Vagina (tissue), 2 donors: Measurements from ENCODE around the gene EVA1A. TPM values are rescaled to one million over a fixed set of nuclear protein-coding genes. Genes with fewer than 3 reads are reported as not detected.

Source experiments
- DNase-seq, 2 donors: peaks; one replicate each; pipeline ENCODE4 v3.0.0-alpha.2; 2017; ENCODE audit errors: extremely low spot score in 2 of 2
- H3K27ac ChIP-seq: fragments of 200-600 bp; sonication (generic); one replicate; pipeline ENCODE4 v1.5.1; 2019
- H3K27me3 ChIP-seq: fragments of 200-600 bp; sonication (generic); one replicate; pipeline ENCODE4 v1.5.1; 2019
- H3K36me3 ChIP-seq, 2 donors: fragments of 200-600 bp; sonication (generic); one replicate each; pipeline ENCODE4 v1.5.1; 2017 to 2019
- H3K4me1 ChIP-seq: fragments of 200-600 bp; sonication (generic); one replicate; pipeline ENCODE4 v1.5.1; 2019
- H3K4me3 ChIP-seq, 2 donors: fragments of 200-600 bp; sonication (generic); 1 replicate in 1 of 2; 2 replicates in 1 of 2; pipeline ENCODE4 v1.5.1; 2016 to 2019
- H3K9me3 ChIP-seq: fragments of 200-600 bp; sonication (generic); one replicate; pipeline ENCODE4 v1.5.1; 2019
- POLR2A ChIP-seq, 2 donors: fragments of 450-650 bp; IDR thresholded peaks; one replicate each; pipeline ENCODE4 v1.6.1; 2017; ENCODE audit warnings: antibody characterized with exemption in 2 of 2, mild to moderate bottlenecking in 2 of 2, moderate library complexity in 2 of 2
- POLR2AphosphoS5 ChIP-seq, 2 donors: sonication (generic); formaldehyde crosslinking; IDR thresholded peaks; one replicate each; pipeline ENCODE4 v1.9.0; 2017; ENCODE audit warnings: antibody characterized with exemption in 2 of 2, mild to moderate bottlenecking in 2 of 2, low read depth in 1 of 2; ENCODE audit not compliant: insufficient read depth in 1 of 2
- intact Hi-C: fragments of 100-400 bp; cut with DNase I; formaldehyde crosslinking; loops from one replicate; pipeline ENCODE4 v1.15.1; 2023
- total RNA-seq: library from RNA; depleted of rRNA; stranded (reverse); fragments of >200 nt; gene quantifications from one replicate; pipeline ENCODE4 v1.2.3, GENCODE V29; 2016
- TF ChIP-seq, protein P1 (sequence below), 3 experiments: fragments of 450-650 bp in 2 of 3; fragments of 200-600 bp in 1 of 3; sonication (generic) in 1 of 3; IDR thresholded peaks; one replicate each; pipeline ENCODE4 v1.5.1; 2017 to 2019; ENCODE audit warnings: antibody characterized with exemption in 3 of 3, mild to moderate bottlenecking in 2 of 3, moderate library complexity in 2 of 3

The EVA1A gene
- total RNA-seq, 1 donor from 2014 or later, result not detected

DNA sequence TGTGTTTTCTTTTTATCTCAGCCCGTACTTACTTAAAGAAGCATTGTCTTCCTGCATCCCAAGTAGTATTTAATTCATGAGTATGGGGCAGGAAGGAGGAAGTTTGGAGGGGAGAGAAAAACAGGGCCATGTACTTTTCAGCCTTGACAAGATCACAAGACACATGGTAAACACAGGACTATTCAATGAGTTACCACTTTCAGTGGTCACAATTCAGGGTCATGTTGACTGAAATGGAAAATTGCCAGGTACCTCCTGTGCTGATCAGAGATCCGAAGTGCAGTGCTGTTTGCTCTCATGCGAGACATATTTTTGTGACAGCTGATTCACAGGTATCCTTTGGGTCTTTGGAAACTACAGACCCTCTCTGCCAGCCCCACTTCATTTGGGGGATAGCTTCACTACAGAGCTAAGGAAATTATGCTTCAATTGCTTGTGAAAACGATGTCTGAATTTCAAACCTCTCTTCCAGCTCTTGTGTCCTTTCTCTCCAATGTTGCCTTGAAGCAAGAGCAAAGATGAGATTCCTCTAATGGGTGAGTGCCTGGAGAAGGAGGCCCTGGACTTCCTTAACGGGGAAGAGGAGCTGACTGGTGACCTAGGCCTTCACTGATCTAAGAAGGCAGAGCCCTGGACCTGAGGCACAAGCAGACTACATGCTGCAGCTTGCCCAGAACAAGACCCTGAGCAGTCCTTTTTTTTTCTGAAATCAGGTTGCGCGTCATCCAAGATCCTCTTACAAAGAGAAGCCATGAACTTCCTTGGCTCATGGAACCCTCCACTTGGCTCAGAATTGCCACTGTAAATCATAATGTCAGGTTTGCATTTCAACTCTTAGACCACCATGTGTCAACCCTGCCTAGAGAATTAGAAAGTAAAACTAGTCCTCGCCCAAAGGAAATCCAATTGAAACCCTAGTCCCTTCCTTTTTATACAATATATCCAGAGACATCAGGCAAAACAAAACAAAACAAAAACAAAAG, 44.1 kb downstream of the EVA1A start:
- Histone ChIP-seq H3K27ac (no peak overlapping the region), H3K27me3 (no peaks in the 10 kb centered on the region), H3K4me1 (no peaks in the 10 kb centered on the region), H3K4me3 (no peak overlapping the region), H3K36me3 (no peaks in the 10 kb centered on the region), H3K9me3 (no peaks in the 10 kb centered on the region)
- no peak for TF ChIP-seq POLR2A (IDR thresholded peaks at IDR 0.05)
- TF ChIP-seq, protein P1, sequence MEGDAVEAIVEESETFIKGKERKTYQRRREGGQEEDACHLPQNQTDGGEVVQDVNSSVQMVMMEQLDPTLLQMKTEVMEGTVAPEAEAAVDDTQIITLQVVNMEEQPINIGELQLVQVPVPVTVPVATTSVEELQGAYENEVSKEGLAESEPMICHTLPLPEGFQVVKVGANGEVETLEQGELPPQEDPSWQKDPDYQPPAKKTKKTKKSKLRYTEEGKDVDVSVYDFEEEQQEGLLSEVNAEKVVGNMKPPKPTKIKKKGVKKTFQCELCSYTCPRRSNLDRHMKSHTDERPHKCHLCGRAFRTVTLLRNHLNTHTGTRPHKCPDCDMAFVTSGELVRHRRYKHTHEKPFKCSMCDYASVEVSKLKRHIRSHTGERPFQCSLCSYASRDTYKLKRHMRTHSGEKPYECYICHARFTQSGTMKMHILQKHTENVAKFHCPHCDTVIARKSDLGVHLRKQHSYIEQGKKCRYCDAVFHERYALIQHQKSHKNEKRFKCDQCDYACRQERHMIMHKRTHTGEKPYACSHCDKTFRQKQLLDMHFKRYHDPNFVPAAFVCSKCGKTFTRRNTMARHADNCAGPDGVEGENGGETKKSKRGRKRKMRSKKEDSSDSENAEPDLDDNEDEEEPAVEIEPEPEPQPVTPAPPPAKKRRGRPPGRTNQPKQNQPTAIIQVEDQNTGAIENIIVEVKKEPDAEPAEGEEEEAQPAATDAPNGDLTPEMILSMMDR (IDR thresholded peaks at IDR 0.05), result no peak
- TF ChIP-seq POLR2AphosphoS5 (IDR thresholded peaks at IDR 0.05; ENCODE audit: insufficient read depth in 1 of 2, low read depth in 1 of 2), result no peak
- intact Hi-C loops, result no loop called here
- no peak for DNase-seq

DNA sequence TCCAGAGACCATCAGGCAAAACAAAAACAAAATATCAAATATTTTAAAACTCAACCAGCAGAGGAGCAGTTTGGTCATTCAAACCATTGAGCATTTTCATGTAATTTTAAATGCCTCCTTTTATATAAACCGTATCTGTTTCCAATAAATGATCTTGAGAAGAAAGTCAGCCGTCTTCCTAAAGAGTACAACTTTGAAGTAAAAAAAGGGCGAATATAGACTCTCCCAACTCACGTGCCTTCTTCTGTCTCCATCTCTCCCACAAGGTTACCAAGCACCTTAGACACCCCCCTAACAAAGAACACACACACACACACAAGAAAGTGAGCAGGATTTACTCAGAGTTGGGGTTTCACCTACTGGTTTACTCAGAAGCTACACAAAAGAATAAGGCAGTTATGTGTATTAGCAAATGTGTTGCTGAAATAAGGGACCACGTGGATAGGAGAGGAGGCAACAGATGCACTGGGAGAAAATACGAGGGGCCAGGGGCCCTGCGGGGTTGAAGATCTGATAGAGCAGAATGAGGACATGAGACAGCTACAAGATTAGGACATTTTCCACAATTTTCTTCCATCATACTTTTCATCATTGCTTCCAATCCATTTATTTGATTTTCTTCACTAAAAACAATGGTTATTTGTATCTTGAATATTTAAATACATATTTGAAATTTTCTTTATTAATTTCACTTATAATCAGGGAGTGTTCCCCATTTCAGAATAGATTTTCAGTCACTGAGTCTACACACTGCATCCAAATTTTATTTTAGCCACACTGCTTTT, 45.0 kb downstream of the EVA1A start:
- H3K4me3 ChIP-seq, result no peak overlapping the region
- H3K36me3 ChIP-seq, result no peaks in the 10 kb centered on the region
- no peaks in the 10 kb centered on the region for H3K9me3 ChIP-seq
- TF ChIP-seq POLR2AphosphoS5 (IDR thresholded peaks at IDR 0.05; ENCODE audit: insufficient read depth in 1 of 2, low read depth in 1 of 2) (no peak), POLR2A (IDR thresholded peaks at IDR 0.05) (no peak)
- TF ChIP-seq, protein P1 (IDR thresholded peaks at IDR 0.05), result no peak
- no peak for DNase-seq
- no peaks in the 10 kb centered on the region for H3K4me1 ChIP-seq
- H3K27me3 ChIP-seq, result no peaks in the 10 kb centered on the region
- intact Hi-C loops, result no loop called here
- no peak overlapping the region for H3K27ac ChIP-seq

DNA sequence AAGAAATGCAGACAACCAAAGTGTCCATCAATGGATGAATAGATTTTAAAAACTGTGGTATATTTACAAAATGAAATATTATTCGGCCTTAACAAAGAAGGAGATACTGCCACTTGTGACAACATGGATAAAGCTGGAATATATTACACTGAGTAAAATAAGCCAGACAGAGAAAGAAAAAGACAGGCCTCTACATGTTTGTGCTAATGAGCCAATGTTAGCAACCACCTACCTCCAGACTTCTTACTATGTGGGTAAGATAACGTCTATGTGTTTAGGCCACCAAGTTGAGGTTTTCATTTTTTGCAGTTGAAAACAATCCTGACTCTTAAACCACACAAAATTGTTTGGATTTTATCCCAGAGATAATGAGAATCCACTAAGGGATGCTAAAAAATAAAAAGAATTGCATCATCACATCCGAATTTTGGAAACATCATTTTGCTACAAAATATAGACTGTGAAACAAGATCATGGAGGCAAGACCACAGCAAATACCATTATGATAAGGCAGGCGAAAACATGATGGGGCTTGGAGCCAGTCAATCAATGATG, 47.0 kb downstream of the EVA1A start:
- intact Hi-C loops, result no loop called here
- Histone ChIP-seq H3K27ac (no peak overlapping the region), H3K9me3 (no peaks in the 10 kb centered on the region), H3K4me1 (no peaks in the 10 kb centered on the region), H3K36me3 (no peaks in the 10 kb centered on the region), H3K27me3 (no peaks in the 10 kb centered on the region), H3K4me3 (no peak overlapping the region)
- no peak for DNase-seq
- TF ChIP-seq, protein P1 (IDR thresholded peaks at IDR 0.05), result no peak
- TF ChIP-seq POLR2AphosphoS5 (IDR thresholded peaks at IDR 0.05; ENCODE audit: insufficient read depth in 1 of 2, low read depth in 1 of 2) (no peak), POLR2A (IDR thresholded peaks at IDR 0.05) (no peak)

DNA sequence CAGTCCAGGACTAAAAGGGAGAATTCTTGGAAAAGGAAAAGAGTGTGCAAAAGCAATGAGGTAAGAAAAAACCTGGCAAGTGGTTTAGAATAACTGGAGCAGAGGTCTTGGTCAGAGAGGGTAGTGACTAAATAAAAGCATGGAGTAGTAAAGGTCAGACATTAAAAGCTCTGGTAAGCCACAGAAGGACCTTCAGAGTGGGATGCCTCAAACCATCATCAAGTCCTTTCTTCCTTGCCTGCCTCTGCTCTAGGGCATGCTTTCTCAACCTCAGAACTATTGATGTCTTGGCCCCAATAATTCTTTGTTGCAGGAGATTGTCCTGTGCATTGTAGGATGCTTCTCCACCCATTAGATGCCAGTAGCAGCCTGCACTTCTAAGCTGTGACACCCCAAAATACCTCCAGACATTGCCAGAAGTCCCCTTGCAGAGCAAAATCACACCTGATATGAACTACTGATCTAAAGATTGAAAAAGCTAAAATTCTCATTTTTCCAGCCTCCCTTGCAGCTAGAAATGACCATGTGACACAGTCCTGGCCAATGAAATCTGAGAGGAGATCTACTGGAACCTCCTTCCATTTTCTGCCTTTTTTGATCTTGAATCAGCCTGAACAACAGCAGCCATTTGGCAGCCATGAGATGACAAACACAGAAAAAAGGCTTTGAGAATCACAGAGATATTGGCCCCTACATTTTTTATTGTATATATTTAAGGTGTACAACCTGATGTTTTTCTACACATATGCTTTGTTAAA, 48.1 kb downstream of the EVA1A start:
- TF ChIP-seq POLR2A (IDR thresholded peaks at IDR 0.05) (no peak), POLR2AphosphoS5 (IDR thresholded peaks at IDR 0.05; ENCODE audit: insufficient read depth in 1 of 2, low read depth in 1 of 2) (no peak)
- TF ChIP-seq, protein P1 (IDR thresholded peaks at IDR 0.05), result no peak
- H3K36me3 ChIP-seq, result no peaks in the 10 kb centered on the region
- intact Hi-C loops, result no loop called here
- H3K27me3 ChIP-seq, result no peaks in the 10 kb centered on the region
- H3K9me3 ChIP-seq, result no peaks in the 10 kb centered on the region
- no peak overlapping the region for H3K27ac ChIP-seq
- no peak for DNase-seq
- H3K4me3 ChIP-seq, result no peak overlapping the region
- no peaks in the 10 kb centered on the region for H3K4me1 ChIP-seq
